ENCODE data around the gene CRACR2B.

The CRACR2B gene

GRCh38 chr11:827146-827896 lies 398 bp upstream of the CRACR2B start:
- DNase-seq (ENCODE audit: low read depth), result no peak

- DNase-seq (ENCODE audit: low read depth), result no peak
Observed at GRCh38 chr11:828506-829175, 922 bp downstream of the CRACR2B start.

DNA sequence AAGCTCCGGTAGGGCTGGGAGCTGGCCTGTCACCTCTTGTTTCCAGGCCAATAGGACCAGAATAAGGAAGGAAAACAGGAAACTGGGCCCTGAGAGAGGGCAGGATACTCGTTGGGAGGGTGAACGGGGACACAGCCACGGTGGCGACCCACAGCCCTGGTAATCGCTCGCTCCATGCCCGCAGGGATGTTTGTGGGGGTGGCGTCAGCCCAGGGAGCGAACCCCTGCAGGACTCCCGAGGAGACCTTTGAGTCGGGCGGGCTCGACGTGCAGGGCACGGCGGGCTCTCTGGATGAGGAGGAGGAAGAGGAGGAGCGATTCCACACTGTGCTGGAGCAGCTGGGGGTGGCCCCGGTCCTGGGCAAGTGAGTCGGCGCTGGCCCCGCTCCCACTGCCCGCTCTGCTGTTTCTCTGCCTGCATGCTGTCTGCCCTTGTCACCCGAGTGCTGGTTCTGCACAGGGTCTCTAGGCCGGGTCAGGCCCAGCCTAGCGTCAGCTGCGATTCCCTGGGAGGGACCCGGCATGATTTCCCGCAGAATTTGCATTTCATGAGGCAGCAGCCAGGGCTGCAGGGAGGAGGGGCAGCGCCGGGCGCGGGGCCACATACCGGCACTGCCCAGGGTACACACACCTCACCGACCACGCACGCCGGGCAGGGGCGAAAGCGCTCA lies 1.6 kb downstream of the CRACR2B start:
- DNase-seq (ENCODE audit: low read depth), result no peak

GRCh38 chr11:829847-830294 lies 2.2 kb downstream of the CRACR2B start:
- no peak for DNase-seq (ENCODE audit: low read depth)

- peak; percentile 83 for DNase-seq (ENCODE audit: low read depth)
Observed at GRCh38 chr11:830295-831117, 2.8 kb downstream of the CRACR2B start.

GRCh38 chr11:831118-831864 lies 3.6 kb downstream of the CRACR2B start:
- DNase-seq (ENCODE audit: low read depth), result peak; percentile 73

GRCh38 chr11:831961-832528 lies 4.3 kb downstream of the CRACR2B start:
- DNase-seq (ENCODE audit: low read depth), result no peak

- peak; percentile 75 for DNase-seq (ENCODE audit: low read depth)
Observed at GRCh38 chr11:832529-833113, 4.9 kb downstream of the CRACR2B start, which contains the start of gene CD151. Gene CD151, plus strand, starts transcription at chr11:832952. Its CDS starts 3,118 bp downstream, at chr11:836070.

- DNase-seq (ENCODE audit: low read depth), result peak; percentile 69
Observed at GRCh38 chr11:833114-833791, 5.5 kb downstream of the CRACR2B start.

- no peak for DNase-seq (ENCODE audit: low read depth)
Observed at GRCh38 chr11:833849-834311, 6.2 kb downstream of the CRACR2B start.

GRCh38 chr11:834371-835316 lies 6.9 kb downstream of the CRACR2B start:
- peak; percentile 88 for DNase-seq (ENCODE audit: low read depth)

GRCh38 chr11:836274-836673 lies 8.6 kb downstream of the CRACR2B start:
- no peak for DNase-seq (ENCODE audit: low read depth)

- no peak for DNase-seq (ENCODE audit: low read depth)
Observed at GRCh38 chr11:836700-837099, 9.0 kb downstream of the CRACR2B start.

DNA sequence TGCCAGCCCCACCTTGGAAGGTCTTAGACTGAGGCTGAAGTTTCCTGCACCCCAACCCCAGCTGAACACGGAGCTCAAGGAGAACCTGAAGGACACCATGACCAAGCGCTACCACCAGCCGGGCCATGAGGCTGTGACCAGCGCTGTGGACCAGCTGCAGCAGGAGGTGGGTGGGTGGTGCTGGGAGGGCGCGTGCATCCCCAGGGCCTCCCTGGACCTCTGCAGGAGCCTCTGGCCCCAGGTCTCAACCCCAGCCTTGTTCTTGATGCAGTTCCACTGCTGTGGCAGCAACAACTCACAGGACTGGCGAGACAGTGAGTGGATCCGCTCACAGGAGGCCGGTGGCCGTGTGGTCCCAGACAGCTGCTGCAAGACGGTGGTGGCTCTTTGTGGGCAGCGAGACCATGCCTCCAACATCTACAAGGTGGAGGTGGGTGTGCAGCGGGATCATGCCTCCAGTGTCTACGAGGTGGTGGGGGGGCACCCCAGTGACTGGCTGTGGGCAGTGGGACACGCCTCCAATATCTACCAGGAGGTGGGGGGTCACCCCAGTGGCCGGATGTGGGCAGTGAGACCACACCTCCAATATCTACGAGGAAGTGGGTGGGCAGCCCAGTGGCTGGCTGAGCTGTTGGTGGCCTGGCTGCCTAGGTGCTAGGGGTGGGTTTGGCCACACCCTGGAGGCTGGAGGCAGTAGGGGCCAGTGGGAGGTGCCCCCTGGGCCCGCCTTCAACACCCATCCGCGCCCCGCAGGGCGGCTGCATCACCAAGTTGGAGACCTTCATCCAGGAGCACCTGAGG lies 9.7 kb downstream of the CRACR2B start:
- no peak for DNase-seq (ENCODE audit: low read depth)

- DNase-seq (ENCODE audit: low read depth), result no peak
Observed at GRCh38 chr11:837990-838307, 10.2 kb downstream of the CRACR2B start.

DNA sequence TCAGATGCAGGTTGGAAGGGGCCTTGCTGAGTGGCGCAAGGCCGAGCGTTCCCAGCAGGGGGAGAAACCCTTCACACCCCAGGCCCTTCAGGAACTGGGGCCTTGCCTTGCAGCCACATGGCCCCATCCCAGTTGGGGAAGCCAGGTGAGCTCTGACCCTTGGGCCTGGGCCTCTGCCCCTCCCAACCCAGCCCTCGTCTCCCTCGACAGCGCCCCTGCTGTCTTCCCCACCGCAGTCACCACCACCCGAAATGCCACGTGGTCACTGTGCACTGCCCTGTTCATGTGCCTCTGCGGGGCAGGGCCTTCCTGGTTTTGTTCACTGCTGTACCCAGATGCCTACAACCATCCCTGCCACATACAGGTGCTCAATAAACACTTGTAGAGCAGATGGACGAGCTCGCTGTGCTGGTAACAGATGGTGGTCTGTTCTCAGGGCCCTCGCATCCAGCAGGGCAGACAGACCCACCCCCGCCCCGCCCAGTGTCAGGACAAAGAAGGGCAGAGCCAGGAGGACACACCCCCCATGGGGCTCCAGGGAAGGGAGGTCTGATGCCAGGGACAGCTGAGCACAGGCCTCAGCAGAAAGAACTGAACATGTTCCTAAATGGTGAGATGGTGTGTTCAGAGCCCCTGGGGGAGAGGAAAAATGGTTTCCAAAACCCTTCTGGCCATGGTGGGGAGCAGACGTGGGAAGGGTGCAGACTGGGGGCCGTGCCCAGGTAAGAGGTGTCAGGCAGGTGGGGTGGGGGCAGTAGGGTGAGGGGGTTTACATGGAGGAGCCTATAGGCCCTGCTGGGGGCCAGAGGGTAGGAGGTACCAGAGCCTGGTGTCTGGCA lies 10.9 kb downstream of the CRACR2B start:
- DNase-seq (ENCODE audit: low read depth), result peak; percentile 57

DNA sequence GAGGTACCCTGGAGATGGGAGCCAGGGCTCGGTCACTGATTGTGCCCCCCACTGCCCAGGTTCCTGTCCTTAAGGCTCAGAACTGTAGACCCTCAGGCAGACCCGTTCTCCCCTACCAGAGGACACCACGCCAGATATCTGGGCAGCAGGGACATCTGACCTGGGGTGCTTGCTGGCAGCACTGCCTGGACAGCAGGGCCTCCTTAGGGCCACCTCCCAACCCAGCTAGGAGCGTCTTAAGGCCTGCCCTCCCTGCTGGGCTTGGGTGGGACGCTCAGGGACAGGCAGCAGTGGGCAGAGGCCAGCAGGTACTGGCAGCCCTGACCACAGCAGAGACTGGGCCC lies 11.5 kb downstream of the CRACR2B start:
- no peak for DNase-seq (ENCODE audit: low read depth)

Measured in ELR (cell line).